Endodermal cell (in vitro differentiated cells): ENCODE data around the gene FBXO8. TPM values are rescaled to one million over a fixed set of nuclear protein-coding genes. Genes with fewer than 3 reads are reported as not detected.
"Not testable (repeated sequence)": the region's sequence is repeated elsewhere in the genome, so short reads cannot be mapped to it uniquely, and the experiment has no call there.

ENCODE experiments used
- DNase-seq: peaks from one replicate; pipeline ENCODE4 v3.0.0-alpha.2; 2017
- H3K27ac ChIP-seq: 2 replicates; pipeline ENCODE4 v1.5.1; 2013; ENCODE audit warnings: mild to moderate bottlenecking, low read depth, low read length, moderate library complexity
- H3K27me3 ChIP-seq: 2 replicates; pipeline ENCODE4 v1.6.1; 2013; ENCODE audit warnings: mild to moderate bottlenecking, low read length, moderate library complexity; ENCODE audit not compliant: insufficient read depth, control insufficient read depth, poor library complexity, severe bottlenecking
- H3K36me3 ChIP-seq: 2 replicates; pipeline ENCODE4 v1.7.0; 2013; ENCODE audit warnings: mild to moderate bottlenecking, low read length, moderate library complexity; ENCODE audit not compliant: control insufficient read depth, insufficient read depth
- H3K4me1 ChIP-seq: one replicate; pipeline ENCODE4 v1.7.0; 2013; ENCODE audit warnings: low read length; ENCODE audit not compliant: control insufficient read depth, insufficient read depth
- H3K4me3 ChIP-seq: 2 replicates; pipeline ENCODE4 v1.5.1; 2013; ENCODE audit warnings: mild to moderate bottlenecking, low read length, moderate library complexity
- H3K9ac ChIP-seq: 2 replicates; pipeline ENCODE4 v1.6.1; 2013; ENCODE audit warnings: mild to moderate bottlenecking, low read length, moderate library complexity; ENCODE audit not compliant: poor library complexity, severe bottlenecking; ENCODE audit errors: extremely low read depth
- H3K9me3 ChIP-seq: 2 replicates; pipeline ENCODE4 v1.6.1; 2013; ENCODE audit warnings: mild to moderate bottlenecking, low read length, moderate library complexity; ENCODE audit not compliant: control insufficient read depth
- H3K27ac Mint-ChIP-seq: 2 replicates; pipeline ENCODE4 v1.8.0; 2020; ENCODE audit warnings: mixed read lengths
- H3K27me3 Mint-ChIP-seq: 2 replicates; pipeline ENCODE4 v1.8.0; 2021; ENCODE audit warnings: mild to moderate bottlenecking, mixed read lengths; ENCODE audit not compliant: insufficient read depth
- H3K36me3 Mint-ChIP-seq: 2 replicates; pipeline ENCODE4 v1.8.0; 2020; ENCODE audit warnings: low read depth, mixed read lengths
- H3K4me1 Mint-ChIP-seq: 2 replicates; pipeline ENCODE4 v1.8.0; 2020; ENCODE audit warnings: mixed read lengths
- H3K4me3 Mint-ChIP-seq: 2 replicates; pipeline ENCODE4 v1.8.0; 2020; ENCODE audit warnings: mild to moderate bottlenecking, moderate library complexity, mixed read lengths
- H3K9me3 Mint-ChIP-seq: 2 replicates; pipeline ENCODE4 v1.8.0; 2020; ENCODE audit warnings: mild to moderate bottlenecking, mixed read lengths
- CTCF ChIP-seq: fragments of 200-600 bp; sonication (generic); conservative IDR thresholded peaks from 2 replicates; pipeline ENCODE4 v1.5.0; 2021; ENCODE audit warnings: antibody characterized with exemption, mild to moderate bottlenecking
- WGBS, 2 experiments: methylation state at CpG; one replicate each; pipeline versions ENCODE4 v1.1.5 to v1.1.7; 2013; ENCODE audit warnings: missing lambda C conversion rate in 2 of 2, mixed read lengths in 1 of 2; ENCODE audit not compliant: insufficient coverage in 1 of 2, insufficient read length in 1 of 2; 5-methylcytosine and 5-hydroxymethylcytosine counted together
- total RNA-seq, 2 donors: library from RNA; stranded (reverse); fragmentation: NEBNext Ultra II Directional in 1 of 2; extraction: Animal tissue kit (Norgen Biotek cat#: 25700) in 1 of 2; gene quantifications; 2 replicates in 1 of 2; 3 replicates in 1 of 2; pipeline ENCODE4 v1.2.1, GENCODE V29; 2021

FBXO8 gene
- total RNA-seq, 2 donors from 2014 or later = 9.4 to 9.8 TPM

GRCh38 chr4:174262624-174263444 is 20.6 kb downstream of the FBXO8 start:
- Histone ChIP-seq H3K27me3 (no peaks in the 10 kb centered on the region), H3K9me3 (no peaks in the 10 kb centered on the region), H3K36me3 (no peaks in the 10 kb centered on the region), H3K27ac (no peak overlapping the region), H3K4me1 (no peaks in the 10 kb centered on the region), H3K9ac (no peak overlapping the region), H3K4me3 (no peak overlapping the region)
- 94 to 100% methylated on average over 2 to 5 of the region's 6 CpGs for WGBS, 2 experiments
- Mint-ChIP-seq H3K4me3 (no peak overlapping the region), H3K27ac (no peak overlapping the region), H3K36me3 (no peaks in the 10 kb centered on the region), H3K27me3 (no peaks in the 10 kb centered on the region), H3K4me1 (peaks cover 5% of the 10 kb centered on the region), H3K9me3 (no peaks in the 10 kb centered on the region)
- no peak for TF ChIP-seq CTCF
- no peak for DNase-seq

- not testable (repeated sequence) for H3K36me3 ChIP-seq, H3K4me3 Mint-ChIP-seq, DNase-seq, H3K27ac ChIP-seq, H3K9me3 ChIP-seq, H3K4me3 ChIP-seq, H3K27ac Mint-ChIP-seq, H3K36me3 Mint-ChIP-seq, H3K27me3 ChIP-seq, H3K4me1 Mint-ChIP-seq, H3K27me3 Mint-ChIP-seq, H3K9ac ChIP-seq, H3K4me1 ChIP-seq, H3K9me3 Mint-ChIP-seq
- WGBS, 2 experiments = no CpG with 5 or more reads among the region's 1 CpG
These were observed 22.0 kb downstream of the FBXO8 start for GRCh38 chr4:174261432-174261831.

GRCh38 chr4:174260099-174260498 is 23.4 kb downstream of the FBXO8 start:
- H3K36me3 ChIP-seq = no peaks in the 10 kb centered on the region
- WGBS, 2 experiments = 33 to 44% methylated on average over 1 to 3 of the region's 3 CpGs
- no peaks in the 10 kb centered on the region for H3K9me3 ChIP-seq
- Mint-ChIP-seq H3K27ac (peak overlapping the region; percentile 84), H3K4me3 (no peak overlapping the region), H3K36me3 (no peaks in the 10 kb centered on the region), H3K9me3 (no peaks in the 10 kb centered on the region), H3K27me3 (no peaks in the 10 kb centered on the region), H3K4me1 (peaks cover 7% of the 10 kb centered on the region)
- no peaks in the 10 kb centered on the region for H3K4me1 ChIP-seq
- no peak overlapping the region for H3K4me3 ChIP-seq
- H3K27me3 ChIP-seq = no peaks in the 10 kb centered on the region
- no peak for TF ChIP-seq CTCF
- DNase-seq = no peak
- H3K27ac ChIP-seq = no peak overlapping the region
- no peak overlapping the region for H3K9ac ChIP-seq

- Histone ChIP-seq H3K4me3 (no peak overlapping the region), H3K27ac (no peak overlapping the region), H3K9me3 (no peaks in the 10 kb centered on the region), H3K4me1 (no peaks in the 10 kb centered on the region), H3K36me3 (no peaks in the 10 kb centered on the region), H3K9ac (no peak overlapping the region), H3K27me3 (no peaks in the 10 kb centered on the region)
- no peak for DNase-seq
- Mint-ChIP-seq H3K27me3 (no peaks in the 10 kb centered on the region), H3K4me1 (peaks cover 12% of the 10 kb centered on the region), H3K36me3 (no peaks in the 10 kb centered on the region), H3K4me3 (no peak overlapping the region), H3K27ac (no peak overlapping the region), H3K9me3 (no peaks in the 10 kb centered on the region)
- TF ChIP-seq CTCF = no peak
These were observed 23.9 kb downstream of the FBXO8 start for GRCh38 chr4:174259580-174259979.
